Stimulated activated CD4-positive, alpha-beta T cell treated with anti-CD3 and anti-CD28 coated beads, Interleukin-4, amount 100 ng/mL, for 1 hour (primary cell): ENCODE data around the gene ZBBX.
"Not testable (repeated sequence)": the region's sequence is repeated elsewhere in the genome, so short reads cannot be mapped to it uniquely, and the experiment has no call there.

Source experiments
- DNase-seq: peaks from one replicate; pipeline ENCODE4 v3.0.0-alpha.2; 2020

The ZBBX gene, protein sequence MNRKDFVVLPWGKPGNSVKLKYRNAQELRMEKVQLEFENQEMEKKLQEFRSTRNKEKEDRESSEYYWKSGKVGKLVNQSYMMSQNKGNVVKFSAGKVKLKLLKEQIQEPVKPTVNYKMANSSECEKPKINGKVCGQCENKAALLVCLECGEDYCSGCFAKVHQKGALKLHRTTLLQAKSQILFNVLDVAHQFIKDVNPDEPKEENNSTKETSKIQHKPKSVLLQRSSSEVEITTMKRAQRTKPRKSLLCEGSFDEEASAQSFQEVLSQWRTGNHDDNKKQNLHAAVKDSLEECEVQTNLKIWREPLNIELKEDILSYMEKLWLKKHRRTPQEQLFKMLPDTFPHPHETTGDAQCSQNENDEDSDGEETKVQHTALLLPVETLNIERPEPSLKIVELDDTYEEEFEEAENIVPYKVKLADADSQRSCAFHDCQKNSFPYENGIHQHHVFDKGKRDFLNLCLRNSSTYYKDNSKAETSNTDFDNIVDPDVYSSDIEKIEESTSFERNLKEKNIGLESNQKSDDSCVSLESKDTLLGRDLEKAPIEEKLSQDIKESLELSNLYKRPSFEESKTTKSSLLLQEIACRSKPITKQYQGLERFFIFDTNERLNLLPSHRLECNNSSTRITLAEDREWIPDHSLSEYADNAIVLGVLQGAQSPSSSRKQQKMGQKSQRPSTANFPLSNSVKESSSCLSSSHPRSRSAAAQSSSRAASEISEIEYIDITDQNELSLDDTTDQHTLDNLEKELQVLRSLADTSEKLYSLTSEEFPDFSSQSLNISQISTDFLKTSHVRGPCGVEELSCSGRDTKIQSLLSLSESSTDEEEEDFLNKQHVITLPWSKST

DNA sequence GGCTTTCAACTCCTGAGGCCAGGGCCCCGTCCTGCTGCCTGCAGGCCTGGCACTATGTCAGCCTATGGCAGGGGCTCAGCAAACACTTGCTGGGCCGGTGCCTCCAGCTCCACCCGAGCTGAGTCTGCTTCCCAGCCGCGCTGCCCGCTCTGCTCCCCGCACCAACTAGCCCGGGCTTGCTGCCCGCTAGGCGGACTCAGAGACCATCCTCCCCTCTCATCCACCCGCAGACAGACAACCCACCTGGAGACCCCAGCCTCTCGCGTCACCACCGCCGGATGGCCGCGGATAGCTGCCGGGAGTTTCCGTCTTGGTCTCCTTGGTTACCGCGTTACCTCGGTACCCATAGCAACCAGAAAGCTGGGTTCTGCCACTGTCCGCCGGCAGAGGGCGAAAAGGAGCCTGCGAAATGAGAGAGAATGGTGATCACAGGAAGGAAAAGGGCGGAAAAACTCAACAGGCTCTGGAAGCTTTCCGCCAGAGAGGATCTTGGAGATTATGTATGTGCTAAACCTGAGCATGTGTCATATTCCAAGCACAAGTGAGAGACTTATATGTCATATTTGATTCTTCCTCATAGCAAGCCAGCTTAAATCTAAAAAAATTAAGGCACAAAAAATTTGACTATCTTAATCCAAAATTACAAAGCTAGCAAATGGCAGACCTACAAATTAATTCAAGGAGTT is at the start of gene ZBBX:
TSS of gene ZBBX (minus strand) at position 294 of the 686 bp plus-strand sequence. CDS start 7,396 bp downstream, outside the sequence.
- peak; percentile 82 for DNase-seq

DNA sequence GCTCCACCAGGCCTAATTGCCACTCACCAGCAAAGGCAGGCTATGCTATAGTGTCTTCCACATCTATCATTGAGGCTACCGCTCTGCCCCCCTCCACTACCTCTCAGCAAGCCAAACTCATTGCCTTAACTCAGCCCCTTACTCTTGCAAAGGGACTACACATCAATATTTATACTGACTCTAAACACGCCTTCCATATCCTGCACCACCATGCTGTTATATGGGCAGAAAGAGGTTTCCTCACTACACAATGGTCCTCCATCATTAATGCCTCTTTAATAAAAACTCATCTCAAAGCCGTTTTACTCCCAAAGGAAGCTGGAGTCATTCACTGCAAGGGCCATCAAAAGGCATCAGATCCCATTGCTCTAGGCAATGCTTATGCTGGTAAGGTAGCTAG is 46.9 kb upstream of the ZBBX start:
- not testable (repeated sequence) for DNase-seq

DNA sequence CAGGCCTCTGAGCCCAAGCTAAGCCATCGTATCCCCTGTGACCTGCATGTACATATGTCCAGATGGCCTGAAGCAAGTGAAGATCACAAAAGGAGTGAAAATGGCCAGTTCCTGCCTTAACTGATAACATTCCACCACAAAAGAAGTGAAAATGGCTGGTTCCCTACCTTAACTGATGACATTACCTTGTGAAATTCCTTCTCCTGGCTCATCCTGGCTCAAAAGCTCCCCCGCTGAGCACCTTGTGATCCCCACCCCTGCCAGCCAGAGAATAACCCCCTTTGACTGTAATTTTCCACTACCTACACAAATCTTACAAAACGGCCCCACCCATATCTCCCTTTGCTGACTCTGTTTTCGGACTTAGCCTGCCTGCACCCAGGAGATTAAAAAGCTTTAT is 42.3 kb upstream of the ZBBX start:
- not testable (repeated sequence) for DNase-seq

DNA sequence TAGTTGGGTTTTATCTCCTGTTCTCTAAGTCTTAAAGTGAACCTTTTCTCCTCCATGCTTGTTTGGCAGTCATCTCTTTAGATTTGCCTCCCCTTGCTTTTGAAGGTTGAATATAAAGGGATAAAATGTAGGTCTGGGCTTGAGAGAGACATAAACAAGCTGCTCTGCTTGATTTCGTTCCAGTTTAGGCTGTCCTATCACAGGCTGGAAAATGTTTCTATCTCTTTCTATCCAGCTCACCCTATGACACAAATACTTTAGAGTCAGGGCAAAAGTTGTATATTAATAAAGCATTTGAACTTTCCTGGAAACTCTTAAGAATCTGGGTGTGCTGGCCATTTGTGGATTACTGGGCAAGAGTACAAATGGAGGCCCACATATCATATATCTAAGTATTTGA is 29.5 kb upstream of the ZBBX start:
- DNase-seq: no peak

DNA sequence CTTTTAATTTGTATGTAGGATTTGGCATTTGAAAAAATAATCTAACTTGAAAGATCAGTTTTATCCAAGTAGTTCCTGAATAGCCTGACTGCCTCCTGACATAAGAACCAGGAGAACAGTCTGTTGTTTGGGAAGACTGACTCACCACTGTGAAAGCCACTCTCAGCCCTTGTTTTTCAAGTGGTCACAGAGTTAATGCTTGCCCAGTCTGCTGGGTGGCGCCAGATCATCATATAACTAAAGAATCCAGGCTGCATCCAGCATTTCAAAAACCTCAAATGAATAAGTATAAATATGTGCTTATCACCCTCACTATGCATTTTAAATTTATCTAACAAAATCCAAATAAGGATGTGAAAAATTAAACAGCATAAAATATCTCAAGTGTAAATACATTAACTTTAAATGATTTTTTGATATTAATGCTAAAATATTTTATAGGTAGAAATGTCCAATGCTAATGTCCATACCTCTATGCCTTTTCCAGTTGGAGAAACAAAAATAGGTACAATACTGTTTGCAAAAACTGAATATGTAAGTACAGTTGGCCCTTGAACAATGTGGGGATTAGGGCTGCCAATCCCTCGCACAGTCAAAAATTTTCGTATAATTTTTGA is 26.9 kb upstream of the ZBBX start:
- DNase-seq: no peak

DNA sequence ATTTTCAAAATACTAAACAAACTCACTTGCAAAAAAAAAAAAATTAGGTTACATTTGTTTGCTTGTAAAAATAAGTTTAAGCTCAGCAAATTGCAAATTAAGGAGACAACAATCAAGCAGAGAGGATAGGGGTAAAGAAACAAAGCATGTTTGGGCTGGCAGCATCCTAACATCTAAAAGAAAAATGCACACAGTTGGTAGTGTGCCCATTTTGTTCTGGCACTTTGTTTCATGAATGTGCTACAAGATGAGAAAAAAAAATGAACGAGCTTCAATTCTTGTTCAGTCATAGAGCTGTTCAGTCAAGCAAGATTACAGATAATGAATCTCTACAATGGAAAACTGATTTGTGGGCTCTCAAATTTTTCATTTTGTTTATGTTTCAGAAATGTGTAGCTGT is 17.7 kb upstream of the ZBBX start:
- DNase-seq: no peak

DNA sequence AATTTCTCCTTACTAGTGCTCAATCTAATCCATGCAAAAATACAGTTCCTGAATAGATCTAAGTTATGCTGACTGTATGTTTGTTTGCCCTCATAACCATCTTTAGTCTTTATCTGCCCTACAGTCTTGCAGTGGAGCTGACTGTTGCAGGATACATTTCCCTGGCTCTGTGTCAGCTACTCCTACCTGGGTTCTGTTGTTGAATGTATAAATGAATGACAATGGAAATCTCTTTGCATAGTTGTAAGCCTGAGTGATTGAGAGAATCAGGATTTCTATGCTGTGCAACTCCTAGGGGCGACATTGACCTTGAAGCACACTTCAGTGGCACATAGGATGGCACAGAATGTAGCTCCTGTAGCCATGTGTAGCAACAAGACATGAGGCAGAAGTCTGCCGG is 16.0 kb upstream of the ZBBX start:
- no peak for DNase-seq

DNA sequence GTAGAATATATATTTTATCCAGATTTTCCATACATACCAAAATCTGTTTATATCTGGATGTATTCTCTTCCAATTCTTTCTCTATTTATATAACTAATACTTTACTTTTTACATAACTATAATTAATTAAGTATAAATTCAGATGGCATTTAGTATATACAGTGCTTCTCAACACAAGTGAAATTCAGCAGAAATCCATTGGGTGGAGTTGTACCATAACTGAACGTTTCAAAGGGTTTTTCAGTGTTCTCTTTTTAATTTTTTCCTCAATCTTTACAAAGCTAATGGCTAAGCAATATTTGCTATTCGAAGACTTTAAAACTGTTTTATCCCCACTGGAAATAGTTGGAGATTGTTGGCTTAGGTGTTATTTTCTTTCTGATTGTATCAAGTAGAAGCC is 13.9 kb upstream of the ZBBX start:
- no peak for DNase-seq

DNA sequence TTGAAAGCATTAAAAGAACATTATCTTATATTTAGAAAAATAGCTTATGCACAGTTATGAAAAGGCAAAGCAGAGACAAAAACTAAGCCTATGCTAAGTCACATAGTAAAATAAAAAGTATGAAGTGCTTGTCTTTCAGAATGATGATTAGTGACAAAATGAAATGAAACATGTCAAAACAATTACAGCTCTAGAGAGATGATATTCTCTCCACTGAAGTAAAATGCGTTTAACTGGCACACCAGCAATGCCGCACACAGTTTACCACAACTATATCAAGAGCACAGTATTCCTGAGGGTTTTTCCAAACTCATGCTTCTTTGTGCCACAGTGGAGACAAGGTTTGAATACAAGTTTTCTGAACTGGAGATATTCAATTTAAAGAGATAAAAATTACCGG is 2.1 kb upstream of the ZBBX start:
- no peak for DNase-seq

DNA sequence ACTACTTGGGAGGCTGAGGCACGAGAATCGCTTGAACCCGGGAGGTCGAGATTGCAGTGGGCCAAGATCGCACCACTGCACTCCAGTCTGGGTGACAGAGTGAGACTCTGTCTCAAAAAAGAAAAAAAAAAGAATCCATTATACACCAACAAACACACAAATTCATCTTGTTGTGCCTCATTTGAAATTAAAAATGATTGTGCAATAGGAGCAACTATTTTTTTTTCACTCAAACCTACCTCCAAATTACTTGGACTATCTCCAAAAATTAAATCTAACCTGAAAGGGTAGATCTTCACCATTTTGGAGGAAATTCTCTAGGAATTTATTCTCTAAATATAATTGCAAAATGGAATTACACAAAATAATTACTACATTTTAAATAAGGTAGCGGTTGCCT is 4.6 kb downstream of the ZBBX start:
- DNase-seq: no peak

DNA sequence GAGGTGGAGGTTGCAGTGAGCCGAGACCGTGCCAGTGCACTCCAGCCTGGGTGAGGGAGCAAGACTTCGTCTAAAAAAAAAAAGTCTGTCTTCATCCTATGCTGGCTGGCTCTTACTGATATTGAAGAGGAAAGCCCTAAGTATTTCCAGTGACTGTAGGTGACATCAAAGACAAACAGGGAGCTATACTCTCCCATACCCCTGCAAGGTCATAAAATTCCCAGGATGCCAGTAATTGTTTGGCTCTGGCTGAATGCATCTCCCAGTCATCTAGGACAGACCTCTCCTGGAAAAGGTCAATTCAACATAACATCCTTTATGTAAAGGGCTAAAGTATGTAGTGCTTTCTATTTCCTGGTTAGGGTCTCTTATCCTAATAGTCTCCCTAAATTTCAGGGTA is 8.0 kb downstream of the ZBBX start:
- DNase-seq: no peak

DNA sequence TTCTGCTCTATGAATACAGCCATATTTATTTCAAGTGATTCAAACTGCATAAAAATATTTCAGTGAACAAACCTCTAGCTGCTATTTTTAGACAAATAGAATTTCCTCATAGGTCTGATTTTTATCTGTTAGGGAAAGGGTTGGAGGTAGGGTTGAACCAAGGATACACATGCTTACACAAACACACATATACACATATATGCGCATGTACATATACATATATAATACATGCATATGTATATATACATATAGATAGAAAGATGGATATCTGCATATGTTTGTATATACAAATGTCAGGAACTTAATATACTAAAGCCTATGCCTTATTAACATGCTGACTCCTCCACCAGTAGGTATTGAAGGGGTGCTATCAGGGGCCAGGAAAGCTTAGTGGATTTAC is 18.1 kb downstream of the ZBBX start:
- DNase-seq: no peak

DNA sequence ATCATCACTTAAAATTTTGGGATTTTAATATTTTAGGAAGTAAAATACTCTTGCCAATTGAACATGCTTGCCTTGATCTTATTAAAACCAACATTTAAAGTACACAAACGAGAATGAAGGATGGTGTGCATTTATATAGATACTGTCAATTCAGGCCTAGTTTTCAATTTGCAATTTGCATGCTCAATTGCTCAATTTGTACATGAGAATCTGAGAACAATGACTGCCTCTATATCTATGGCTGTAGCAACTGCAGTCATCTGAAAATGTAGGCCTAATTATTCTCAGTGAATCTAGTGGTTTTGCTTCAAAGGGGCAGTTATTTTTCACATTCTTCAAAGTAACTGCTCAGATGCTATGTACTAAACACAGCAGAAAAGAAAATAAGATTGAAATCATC is 18.8 kb downstream of the ZBBX start:
- no peak for DNase-seq

DNA sequence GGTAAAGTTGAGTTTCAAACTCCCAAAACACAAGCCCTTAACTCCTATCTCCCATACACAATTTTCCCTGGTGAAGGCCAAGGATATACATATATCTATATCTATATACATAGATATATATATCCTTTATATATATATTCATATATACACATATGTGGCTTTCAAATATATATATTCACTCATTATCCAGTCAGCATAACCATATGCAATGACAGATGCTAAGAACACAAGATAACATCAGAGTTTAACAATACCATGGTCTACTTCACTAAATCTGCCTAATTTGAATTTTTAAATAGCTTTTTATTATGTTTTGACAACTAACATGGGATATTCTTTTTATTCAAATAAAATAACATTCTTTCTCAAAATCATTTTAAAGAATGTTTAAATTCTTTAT is 24.7 kb downstream of the ZBBX start:
- no peak for DNase-seq

DNA sequence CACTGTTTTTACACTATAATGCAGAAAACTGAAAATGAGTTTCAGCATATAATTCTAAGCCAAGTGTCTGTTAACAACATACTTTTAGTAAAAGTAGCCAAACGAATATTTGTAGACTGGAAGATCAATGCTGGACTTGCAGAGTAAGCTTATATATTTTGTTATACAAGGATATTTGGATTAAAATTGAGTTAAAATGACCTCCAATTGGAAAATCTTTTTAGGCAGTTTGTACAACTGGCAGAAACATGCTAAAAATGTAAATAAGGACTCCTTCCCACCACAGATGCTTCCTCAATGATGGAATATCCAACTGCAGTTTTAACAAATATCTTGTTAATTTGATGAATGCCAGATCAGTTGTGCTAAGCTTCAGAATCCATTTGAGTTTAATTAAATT is 25.3 kb downstream of the ZBBX start:
- DNase-seq: no peak

DNA sequence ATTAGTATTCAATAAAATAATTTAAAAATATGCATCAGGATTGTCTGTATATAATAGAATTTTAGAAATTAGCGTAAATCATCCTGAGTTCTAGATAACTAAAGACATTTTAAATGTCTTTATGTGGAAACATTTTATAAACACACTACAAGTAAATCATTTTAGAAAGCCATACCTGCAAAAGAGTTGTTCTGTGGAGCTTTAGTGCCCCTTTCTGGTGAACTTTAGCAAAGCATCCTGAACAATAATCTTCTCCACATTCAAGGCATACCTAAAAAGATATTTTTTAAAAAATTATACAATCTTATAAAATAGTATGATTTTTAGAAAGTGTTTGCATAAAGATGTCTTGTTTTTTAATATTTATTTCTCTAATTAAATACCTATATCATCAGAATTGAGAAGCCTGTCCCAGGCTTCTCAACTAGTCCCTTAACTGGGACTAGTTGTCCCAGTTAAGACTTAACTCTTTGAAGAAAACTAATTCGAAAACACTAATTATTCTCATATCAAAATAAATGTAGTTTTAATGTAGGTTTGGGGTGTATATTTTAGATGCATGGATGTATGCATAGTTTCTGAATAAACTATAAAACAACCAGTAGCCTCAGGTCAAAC is 29.7 kb downstream of the ZBBX start:
- no peak for DNase-seq

DNA sequence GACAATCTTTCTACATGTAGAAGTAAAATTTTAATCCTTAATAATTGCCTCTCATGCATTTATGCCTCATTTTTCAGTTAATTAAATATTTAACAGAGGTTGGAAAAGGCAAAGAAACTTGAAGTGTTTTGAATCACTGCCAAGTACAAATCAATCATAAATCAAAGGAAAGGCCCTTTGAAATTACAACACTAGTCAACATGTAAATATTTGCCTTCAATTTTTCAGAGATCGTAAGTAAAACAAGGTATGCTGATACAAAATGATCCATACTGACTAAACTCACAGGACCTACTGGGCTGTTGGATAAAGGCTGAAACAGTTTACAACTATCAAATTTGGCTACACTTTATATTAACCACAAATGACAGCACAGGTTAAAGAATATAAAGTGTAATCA is 33.9 kb downstream of the ZBBX start:
- no peak for DNase-seq

DNA sequence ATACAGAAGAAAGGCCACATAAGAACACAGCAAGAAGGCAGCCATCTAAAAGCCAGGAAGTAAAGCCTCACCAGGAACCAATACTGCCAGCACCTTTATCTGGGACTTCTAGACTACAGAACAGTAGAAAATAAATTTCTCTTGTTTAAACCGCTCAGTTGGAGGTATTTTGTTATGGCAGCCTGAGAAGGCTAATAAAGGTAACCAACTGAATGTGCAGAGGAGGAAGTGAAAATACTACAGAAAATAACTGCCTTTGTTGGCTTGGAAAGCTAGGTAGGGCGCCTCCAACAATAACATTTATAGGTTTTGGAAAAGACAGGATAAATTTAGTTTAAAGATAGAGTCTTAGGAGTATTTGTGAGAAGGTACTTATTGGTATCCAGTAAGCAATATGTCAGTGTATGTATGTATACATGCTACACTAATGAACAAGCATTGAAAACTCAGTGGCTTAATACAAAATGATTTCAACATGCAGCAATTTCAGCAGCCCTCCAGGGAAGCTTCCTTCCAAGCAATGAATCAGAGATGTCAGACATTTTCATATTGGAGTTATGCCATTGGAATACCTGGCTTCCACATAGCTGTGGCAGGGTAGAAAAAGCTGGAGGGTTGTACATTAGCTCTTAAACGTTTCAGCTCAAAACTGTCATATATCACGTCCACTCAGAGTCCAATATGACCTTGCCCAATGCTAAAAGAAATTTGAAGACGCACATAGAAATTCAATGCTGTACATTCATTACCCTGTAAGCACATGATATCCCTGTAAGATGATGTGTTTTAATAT is 48.9 kb downstream of the ZBBX start:
- DNase-seq: no peak

DNA sequence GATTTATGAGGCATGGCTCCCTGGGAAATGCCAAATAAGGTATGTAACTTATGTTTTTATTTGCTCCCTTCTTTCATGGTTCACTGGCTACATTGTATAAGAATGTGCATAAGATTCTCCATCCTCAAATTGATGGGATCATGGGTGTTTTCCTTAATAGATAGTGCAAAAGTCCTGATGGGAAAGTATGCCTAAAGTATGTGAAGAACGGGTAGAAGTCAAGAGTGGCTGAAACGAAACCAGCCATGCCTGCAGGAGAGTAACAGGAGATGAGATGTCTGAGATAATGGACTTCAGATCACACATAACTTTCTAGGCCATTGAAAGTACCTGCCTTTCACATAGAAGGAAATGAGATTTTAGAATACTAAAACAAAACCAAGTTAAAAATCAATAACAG is 56.5 kb downstream of the ZBBX start:
- no peak for DNase-seq

DNA sequence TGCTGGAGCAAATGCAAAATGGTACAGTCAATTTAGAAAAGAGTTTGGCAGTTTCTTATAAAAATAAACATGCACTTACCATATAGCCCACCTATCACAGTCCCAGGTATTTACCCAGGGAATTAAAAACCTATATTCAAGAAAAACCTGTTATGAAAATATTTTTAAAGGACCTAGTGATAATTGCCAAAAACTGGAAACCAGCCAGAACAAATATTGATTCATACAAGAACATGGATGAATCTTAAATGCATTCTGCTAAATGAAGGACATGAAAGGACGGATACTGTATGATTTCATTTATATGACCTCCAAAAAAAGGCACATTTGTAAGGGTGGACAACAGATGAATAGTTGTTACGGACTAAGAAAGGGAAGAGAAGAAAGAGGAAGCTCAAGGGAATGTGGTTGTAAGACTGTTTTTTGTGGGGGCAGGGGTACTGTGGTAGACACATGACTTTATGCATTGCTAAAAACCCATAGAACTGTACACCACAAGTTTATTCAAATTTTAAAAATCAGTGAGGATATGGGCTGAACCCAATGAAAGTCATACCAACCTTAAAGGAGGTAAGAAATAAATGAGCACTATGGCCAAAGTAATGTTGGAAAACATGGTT is 61.0 kb downstream of the ZBBX start:
- DNase-seq: no peak

DNA sequence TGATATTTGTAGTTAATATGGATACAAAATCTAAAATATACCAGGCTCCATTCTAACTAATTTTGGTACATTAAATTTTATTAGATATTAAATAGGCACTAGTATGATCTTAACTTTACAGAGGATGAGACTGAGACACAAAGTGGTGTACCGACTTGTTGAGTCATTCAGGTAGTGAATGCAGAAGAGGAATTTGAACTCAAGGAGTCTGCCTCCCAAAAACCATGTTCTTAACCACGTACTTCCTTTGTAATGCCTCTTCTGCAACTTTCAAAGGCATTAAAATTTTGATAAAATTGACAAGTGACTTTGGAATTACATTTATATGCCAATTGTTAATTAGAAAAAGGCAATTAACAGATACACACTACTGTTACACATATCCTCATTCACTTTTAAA is 61.8 kb downstream of the ZBBX start:
- DNase-seq: no peak
